Panc1 (cell line): ENCODE results near the gene RAB3IL1. TPM values are rescaled to one million over a fixed set of nuclear protein-coding genes. Genes with fewer than 3 reads are reported as not detected.

ENCODE experiments used
- ATAC-seq: fragments of 200-7000 bp; cut with Tn5 transposase; 2 replicates; pipeline ENCODE4 v1.9.1; 2020; ENCODE audit warnings: mild to moderate bottlenecking, moderate library complexity
- BruUV-seq: library from RNA; stranded (reverse); fragments of 400-500 nt; replicated peaks from 2 replicates; lab custom pipeline; 2021; lab: Mats Ljungman, UMichigan
- CTCF ChIA-PET: fragments of 300-600 bp; sonication (Branson Sonifier 250); formaldehyde crosslinking; loops from one replicate; lab custom pipeline; 2022; ENCODE audit warnings: antibody characterized with exemption; lab: Charles Lee
- POLR2A ChIA-PET: fragments of 300-600 bp; sonication (Branson Sonifier 250); formaldehyde crosslinking; loops from one replicate; lab custom pipeline; 2022; ENCODE audit warnings: antibody characterized with exemption; lab: Charles Lee
- DNase-seq: peaks from one replicate; pipeline ENCODE4 v3.0.0-alpha.2; 2010; ENCODE audit warnings: low read depth, low spot score
- H3K27ac ChIP-seq: 2 replicates; pipeline ENCODE4 v1.5.1; 2011; ENCODE audit warnings: mild to moderate bottlenecking, low read length, inconsistent platforms
- H3K27me3 ChIP-seq: fragments of 200-500 bp; sonication (Bioruptor generic); 2 replicates; pipeline ENCODE4 v1.6.0; 2014; ENCODE audit warnings: low read length, inconsistent platforms; ENCODE audit not compliant: control insufficient read depth, insufficient read depth
- H3K36me3 ChIP-seq: fragments of 200-500 bp; sonication (Bioruptor generic); 2 replicates; pipeline ENCODE4 v1.5.1; 2014; ENCODE audit warnings: inconsistent platforms, mild to moderate bottlenecking, low read length, moderate library complexity; ENCODE audit not compliant: control insufficient read depth, insufficient read depth
- H3K4me1 ChIP-seq: 2 replicates; pipeline ENCODE4 v1.5.1; 2011; ENCODE audit warnings: inconsistent platforms, mild to moderate bottlenecking, low read length, moderate library complexity; ENCODE audit not compliant: control insufficient read depth, insufficient read depth
- H3K4me3 ChIP-seq, 2 experiments: 2 replicates each; pipeline ENCODE4 v1.5.1; 2011 to 2012; ENCODE audit warnings: low read depth in 2 of 2, low read length in 2 of 2, mild to moderate bottlenecking in 2 of 2, inconsistent platforms in 1 of 2, moderate library complexity in 1 of 2
- H3K9me3 ChIP-seq: fragments of 200-500 bp; sonication (Bioruptor generic); 2 replicates; pipeline ENCODE4 v1.5.1; 2014; ENCODE audit warnings: low read depth, mild to moderate bottlenecking, inconsistent platforms, low read length, moderate library complexity; ENCODE audit not compliant: control insufficient read depth, insufficient read depth
- CTCF ChIP-seq: fragments of 450-650 bp; IDR thresholded peaks from 2 replicates; pipeline ENCODE4 v1.5.1; 2017; ENCODE audit warnings: mild to moderate bottlenecking
- POLR2AphosphoS5 ChIP-seq: IDR thresholded peaks from 2 replicates; pipeline ENCODE4 v1.6.1; 2012; ENCODE audit warnings: mild to moderate bottlenecking, low read depth, low read length, moderate library complexity
- REST ChIP-seq, 2 experiments: IDR thresholded peaks; 2 replicates each; pipeline ENCODE4 v1.6.1; 2011 to 2012; ENCODE audit warnings: low read depth in 2 of 2, control low read depth in 1 of 2, low read length in 1 of 2, mild to moderate bottlenecking in 1 of 2, moderate library complexity in 1 of 2; ENCODE audit not compliant: insufficient read depth in 1 of 2
- SIN3A ChIP-seq: IDR thresholded peaks from 2 replicates; pipeline ENCODE4 v1.6.1; 2012; ENCODE audit warnings: low read depth, mild to moderate bottlenecking, low read length, moderate library complexity, borderline replicate concordance; ENCODE audit not compliant: insufficient read depth
- in situ Hi-C: cut with HindIII; loops from 2 replicates; pipeline ENCODE4 v1.10.0; 2016; ENCODE audit warnings: low sequenced_read_pairs, low pct_unique_long_range_greater_than_20kb
- intact Hi-C: fragments of 100-400 bp; cut with micrococcal nuclease; formaldehyde crosslinking; loops from one replicate; pipeline ENCODE4 v1.10.0; 2022; ENCODE audit not compliant: unreplicated experiment
- total RNA-seq: library from RNA; stranded (reverse); gene quantifications from one replicate; pipeline ENCODE4 v1.2.1, GENCODE V29; 2021; ENCODE audit not compliant: unreplicated experiment

The RAB3IL1 gene
- total RNA-seq, 1 experiment from 2014 or later: 8.9 TPM

GRCh38 chr11:61905067-61905696, 12.2 kb downstream of the RAB3IL1 start:
- DNase-seq (no peak), ATAC-seq (no peak)
- ChIA-PET CTCF (no interaction called here), POLR2A (no interaction called here)
- intact Hi-C loops (no loop called here), in situ Hi-C loops (no loop called here)
- no TSS peak for BruUV-seq
- no peak for TF ChIP-seq SIN3A
- Histone ChIP-seq H3K4me3 (no peak overlapping the region), H3K4me1 (no peaks in the 10 kb centered on the region), H3K27ac (no peak overlapping the region), H3K36me3 (no peaks in the 10 kb centered on the region), H3K27me3 (no peaks in the 10 kb centered on the region), H3K9me3 (no peaks in the 10 kb centered on the region)

- BruUV-seq: no TSS peak
- Histone ChIP-seq H3K9me3 (no peaks in the 10 kb centered on the region), H3K27ac (no peak overlapping the region), H3K4me1 (no peaks in the 10 kb centered on the region), H3K36me3 (no peaks in the 10 kb centered on the region), H3K27me3 (no peaks in the 10 kb centered on the region), H3K4me3 (no peak overlapping the region)
- POLR2A ChIA-PET: no interaction called here
- intact Hi-C loops (no loop called here), in situ Hi-C loops (no loop called here)
- TF ChIP-seq POLR2AphosphoS5 (no peak), REST (IDR thresholded peaks at IDR 0.05; ENCODE audit: insufficient read depth in 1 of 2, low read depth in 2 of 2, low read length in 1 of 2) (no peak)
- CTCF ChIA-PET: interaction anchor here (1.2 kb wide), 1 partner anchor 43 kb away, joined by 3 read pairs; no protein-coding TSS in a partner anchor
- DNase-seq (no peak), ATAC-seq (0 out of 2 replicates have a peak, but pooled peaks have one; percentile 37)
Measured at GRCh38 chr11:61904539-61905048, 12.8 kb downstream of the RAB3IL1 start.

GRCh38 chr11:61903845-61904244, 13.5 kb downstream of the RAB3IL1 start:
- intact Hi-C loops: no loop called here
- no peaks in the 10 kb centered on the region for H3K36me3 ChIP-seq
- ATAC-seq (no peak), DNase-seq (no peak)
- ChIA-PET CTCF (interaction anchor here (1.2 kb wide), 1 partner anchor 43 kb away, joined by 3 read pairs; no protein-coding TSS in a partner anchor), POLR2A (no interaction called here)
- H3K27ac ChIP-seq: no peak overlapping the region
- no peaks in the 10 kb centered on the region for H3K4me1 ChIP-seq
- no peaks in the 10 kb centered on the region for H3K27me3 ChIP-seq
- TF ChIP-seq CTCF (no peak), SIN3A (no peak)
- BruUV-seq: no TSS peak
- in situ Hi-C loops: no loop called here
- H3K9me3 ChIP-seq: no peaks in the 10 kb centered on the region
- no peak overlapping the region for H3K4me3 ChIP-seq
